Activated CD4-positive, alpha-beta T cell treated with anti-CD3 and anti-CD28 coated beads for 1 hour (primary cell): ENCODE measurements around the gene FOXO6.

Experiments used
- DNase-seq: peaks from one replicate; pipeline ENCODE4 v3.0.0-alpha.2; 2020

The FOXO6 gene

DNA sequence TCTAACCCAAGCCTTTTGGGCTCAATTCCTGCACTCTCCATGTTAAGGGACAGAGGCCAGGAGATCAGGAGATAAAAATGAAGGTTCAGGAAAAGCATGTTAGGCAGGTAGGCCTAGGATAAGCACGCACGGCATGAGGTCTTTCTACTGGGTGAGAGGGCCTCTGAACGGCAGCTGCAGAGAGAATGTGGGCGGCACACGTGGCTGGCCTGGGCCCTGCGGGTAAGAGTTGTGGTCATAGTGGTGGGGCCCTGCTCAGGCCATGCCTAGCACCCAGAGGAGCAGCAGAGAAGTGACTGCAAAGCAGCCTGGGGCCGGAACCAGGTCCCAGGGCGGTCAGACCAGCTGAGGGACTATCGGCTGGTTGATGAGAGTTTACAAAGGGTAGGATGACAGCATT is 7.5 kb upstream of the FOXO6 start:
- DNase-seq: no peak

DNA sequence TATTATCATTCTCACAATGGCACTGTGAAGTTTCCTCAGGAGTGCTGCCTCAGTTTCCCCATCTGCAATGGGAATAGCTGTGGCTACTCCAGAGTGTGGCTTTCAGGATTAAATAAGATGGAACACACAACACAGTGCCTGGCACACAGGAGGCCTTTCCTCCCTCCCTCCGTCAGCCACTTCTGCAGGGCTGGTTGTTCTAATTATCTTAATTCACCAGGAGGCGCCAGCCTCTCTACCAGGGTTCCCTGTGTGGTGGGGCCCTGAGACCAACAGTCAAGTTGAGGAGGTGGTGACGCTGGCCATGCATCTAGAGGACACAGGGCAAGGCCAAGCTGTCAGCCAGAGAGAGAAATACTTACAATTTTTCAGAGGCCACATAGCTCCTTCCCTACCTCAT is 6.3 kb upstream of the FOXO6 start:
- no peak for DNase-seq

DNA sequence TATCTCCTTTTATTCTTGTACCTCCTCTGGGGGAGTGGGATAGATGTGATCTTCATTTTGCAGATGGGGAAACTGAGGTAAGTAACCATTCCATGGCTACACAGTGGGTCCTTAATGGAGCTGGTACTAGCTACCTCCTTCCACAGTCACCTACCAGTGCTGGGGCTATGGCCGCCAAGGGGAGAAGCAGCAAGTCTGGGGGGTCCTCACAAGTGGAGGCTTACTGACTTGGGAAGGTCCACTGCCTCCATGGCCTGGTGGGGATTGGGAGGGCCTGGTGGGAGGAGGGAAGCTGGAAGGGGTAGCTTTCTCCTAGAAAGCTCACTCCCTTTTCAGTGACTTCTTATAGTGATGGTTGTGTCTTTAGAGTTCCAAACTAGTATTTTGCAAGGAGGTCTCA is 5.9 kb upstream of the FOXO6 start:
- DNase-seq: no peak

DNA sequence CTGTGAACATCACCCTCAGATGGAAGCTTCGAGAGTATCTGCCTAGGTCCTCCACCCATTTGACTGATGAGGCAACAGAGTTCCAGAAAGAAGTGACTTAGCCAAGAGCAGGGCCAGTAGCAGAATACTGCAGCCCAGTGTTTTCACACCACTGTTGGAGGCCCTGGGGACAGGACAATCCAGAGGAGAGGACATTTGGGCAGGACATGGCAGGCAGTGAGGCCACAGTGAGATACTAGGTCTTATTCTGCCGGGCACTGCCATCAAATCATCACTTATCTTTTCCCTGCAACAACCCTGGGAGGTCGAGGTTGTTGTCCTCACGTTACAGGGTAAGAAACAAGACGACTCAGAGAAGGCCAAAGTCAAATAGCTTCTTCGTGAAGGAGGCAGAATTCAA is 5.5 kb upstream of the FOXO6 start:
- DNase-seq: no peak

DNA sequence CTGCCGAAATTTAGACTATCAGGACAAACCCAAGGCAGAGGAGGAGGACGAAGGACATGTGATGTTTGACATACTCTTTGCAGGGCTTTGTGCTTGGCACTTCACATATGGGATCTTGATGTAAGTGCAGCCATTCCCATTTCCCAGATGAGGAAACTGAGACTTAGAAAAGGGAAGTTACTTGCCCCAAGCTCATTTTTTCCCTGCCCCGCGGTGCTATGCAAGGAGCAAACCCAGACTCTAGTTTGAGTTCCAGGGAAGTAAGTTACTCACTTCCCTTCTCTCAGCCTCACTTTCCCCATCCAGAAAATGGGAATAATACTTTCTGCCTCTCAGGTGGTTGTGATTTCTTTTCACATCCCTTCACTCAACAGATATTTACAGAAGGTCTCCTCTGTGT is 4.5 kb upstream of the FOXO6 start:
- DNase-seq: no peak

DNA sequence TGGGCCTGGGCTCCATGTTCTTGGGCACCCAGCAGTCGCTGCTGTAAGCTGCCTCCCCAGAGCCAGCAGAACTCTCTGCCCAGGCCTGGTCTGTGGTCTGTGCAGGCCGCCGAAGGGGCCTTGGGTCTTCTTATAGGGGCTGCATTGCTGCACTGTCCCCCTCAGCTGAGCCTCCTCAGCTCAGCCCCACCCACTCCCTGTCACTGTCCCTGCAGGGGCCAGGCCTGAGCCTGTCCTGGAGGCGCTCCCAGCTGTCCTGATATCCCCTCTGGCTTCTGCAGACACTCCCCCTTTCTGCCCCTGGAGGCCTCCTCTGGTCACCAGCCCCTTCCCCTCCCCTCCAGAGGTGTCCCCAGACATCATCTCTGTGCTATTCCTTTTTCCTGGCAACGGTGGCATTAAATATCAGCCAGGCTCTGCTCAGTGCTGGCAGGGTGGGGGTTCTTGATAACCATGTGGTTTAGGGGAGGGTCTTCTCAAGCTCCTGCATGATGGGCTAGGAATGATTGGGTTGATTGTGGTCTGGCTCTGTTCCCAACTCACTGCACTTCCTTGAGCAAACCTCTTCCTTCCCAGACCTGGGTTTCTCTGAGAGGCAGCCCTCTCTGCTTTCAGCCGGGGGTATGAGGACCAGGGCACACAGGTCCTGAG is 3.7 kb upstream of the FOXO6 start:
- no peak for DNase-seq

DNA sequence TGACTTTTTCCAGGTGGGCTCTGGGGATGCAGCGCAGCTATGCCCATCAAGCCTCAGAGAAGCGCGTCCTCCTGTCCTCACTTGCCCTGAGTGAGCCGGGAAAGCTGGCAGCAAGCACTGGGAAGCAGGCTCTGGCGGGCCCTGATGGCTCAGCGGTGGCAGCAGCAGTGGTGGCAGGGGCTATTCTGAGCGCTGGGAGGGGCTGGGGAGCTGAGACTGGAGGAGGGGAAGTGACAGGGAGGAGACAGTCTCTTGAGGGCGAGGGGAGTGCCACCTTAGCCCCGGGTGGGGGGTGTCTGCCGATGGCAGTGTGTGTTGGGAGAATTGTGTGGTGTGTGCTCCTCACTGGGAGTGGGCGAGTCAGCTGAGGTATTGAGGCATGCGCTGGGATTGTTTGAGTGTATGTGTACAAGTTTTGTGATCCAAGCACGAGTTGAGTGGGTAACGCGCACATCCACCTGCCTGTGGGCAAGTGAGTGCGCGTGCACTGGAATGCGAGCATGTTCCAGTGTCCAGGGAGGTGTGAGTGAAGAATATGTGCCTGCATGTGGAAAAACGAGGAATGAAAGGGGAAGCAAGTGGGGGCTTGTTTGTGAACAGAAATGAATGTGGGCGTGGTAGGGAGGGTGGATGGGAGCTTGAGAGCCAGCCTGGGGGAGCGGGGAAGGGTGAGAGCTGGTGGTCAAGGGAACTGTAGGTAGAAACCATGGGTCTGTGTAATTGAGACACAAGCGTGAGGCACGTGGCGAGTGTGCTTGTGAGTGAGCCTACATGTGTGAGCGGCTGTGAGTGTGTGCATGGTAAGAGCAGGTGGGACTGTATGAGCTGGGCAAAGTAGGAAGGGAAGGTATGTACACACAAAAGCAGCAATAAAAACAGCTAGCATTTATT is 2.9 kb upstream of the FOXO6 start:
- DNase-seq: no peak

DNA sequence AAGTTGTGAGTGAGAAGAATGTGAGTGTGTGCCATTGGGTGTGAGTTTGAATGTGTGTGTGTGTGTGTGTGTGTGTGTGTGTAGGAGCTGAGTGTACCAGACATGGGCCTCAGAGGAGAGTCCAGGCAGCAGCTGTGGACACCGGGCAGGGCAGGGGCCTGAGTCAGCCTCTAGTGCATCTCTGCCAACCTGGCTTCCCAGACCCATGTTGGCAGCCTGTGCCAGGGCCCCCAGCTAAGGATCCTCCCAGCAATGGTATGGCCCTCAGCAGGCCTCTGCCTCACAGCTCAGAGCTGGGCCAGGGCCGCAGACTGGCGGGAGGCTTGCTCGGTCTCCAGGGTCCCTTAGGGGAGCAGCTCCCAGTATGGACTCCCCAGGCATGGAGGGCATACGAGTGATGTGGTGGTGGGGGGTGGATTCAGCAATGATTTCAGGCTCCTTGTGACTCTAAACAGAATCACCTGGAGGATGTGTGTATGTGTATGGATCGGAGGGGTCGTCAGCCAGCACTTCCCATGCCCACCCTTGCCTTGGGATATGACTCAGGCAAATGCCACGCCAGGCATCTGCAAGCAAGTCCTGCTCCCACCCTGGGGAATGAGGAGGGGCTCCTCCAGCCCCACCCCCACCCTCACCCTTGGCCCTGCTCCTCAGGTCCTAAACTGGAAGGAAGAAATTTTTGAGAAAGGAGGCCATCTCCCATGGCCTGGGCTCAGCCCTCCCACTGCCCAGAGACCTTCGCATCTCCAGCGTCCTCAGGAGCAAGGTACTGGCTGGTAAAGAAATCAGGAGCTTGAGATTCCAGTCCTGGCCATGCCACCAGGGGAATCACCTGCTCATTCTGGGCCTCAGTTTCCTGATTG is 1.8 kb upstream of the FOXO6 start:
- no peak for DNase-seq

DNA sequence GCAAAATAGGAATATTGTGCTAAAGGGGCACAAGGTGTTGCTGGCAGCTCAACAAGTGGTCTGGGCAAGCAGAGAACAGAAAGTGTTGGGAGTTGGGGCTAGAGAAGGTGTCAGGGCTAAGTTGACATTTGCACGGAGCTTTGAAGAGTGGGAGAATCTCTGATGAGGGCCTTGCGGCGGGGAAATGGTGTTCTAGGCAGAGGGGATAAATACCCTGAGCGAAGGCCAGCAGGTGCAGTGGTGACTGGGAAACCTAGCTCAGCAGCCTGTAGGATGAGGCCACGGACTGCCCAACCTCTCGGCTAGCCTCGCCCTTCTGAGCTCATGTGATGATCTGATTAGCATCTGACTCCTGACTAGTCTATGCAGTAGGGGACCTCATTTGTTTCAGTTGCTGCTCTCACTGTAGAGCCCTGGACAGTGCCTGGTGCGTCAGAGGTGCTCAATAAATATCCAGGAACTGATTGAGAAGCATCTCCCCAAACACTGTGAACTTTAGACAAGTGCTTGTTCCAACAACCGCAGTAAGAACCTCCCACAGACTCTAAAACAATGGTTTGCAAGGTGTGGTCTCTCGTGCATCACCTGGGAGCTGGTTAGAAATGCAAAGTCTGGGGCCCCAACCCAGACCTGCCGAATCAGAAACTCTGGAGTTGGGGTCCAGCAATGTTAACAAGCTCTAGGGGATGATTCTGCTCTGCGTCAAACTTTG is 1.0 kb upstream of the FOXO6 start:
- no peak for DNase-seq

DNA sequence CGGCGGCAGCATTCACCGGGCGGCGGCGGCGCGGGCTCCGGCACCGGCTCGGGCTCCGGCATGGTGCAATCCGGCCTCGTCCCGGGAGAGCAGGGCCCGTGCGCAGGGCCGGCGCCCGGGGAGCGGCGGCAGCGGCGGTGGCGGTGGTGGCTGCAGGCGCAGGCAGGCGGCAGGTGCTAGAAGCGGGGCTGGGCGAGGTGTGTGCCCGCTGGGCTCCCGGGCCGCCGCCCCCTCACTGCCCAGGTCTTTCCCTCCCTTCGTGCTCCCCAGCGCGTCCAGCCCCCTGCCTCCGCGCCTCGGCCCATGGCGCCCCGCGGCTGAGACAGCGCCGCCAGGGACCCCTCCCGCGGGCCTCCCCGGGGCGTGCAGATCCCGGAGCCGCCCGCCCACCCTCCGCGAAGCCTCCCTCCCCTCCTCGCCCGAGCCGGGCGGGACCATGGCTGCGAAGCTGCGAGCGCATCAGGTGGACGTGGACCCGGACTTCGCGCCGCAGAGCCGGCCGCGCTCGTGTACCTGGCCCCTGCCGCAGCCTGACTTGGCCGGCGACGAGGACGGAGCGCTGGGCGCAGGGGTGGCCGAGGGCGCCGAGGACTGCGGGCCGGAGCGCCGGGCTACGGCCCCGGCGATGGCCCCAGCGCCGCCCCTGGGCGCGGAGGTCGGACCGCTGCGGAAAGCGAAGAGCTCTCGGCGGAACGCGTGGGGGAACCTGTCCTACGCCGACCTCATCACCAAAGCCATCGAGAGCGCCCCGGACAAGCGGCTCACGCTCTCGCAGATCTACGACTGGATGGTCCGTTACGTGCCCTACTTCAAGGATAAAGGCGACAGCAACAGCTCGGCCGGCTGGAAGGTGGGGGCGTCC is 492 bp downstream of the FOXO6 start:
- DNase-seq: no peak

DNA sequence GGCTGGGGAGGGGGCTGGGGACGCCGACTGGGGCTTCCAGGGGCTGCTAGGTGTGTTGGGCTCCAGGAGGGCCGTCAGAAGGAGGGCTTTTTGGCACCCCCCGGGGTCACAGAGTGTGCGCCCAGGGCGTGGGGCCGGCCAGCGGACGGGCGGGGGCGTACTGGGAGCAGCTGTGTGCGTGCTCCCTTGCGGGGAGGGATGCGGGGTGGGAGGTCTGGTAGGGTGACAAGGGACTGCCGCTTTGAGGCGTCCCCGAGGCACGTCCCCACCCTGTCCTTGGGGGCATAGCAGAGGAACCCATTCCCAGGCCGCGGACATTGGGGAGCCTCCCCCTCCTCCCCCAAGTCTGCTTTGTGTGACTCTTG is 1.1 kb downstream of the FOXO6 start:
- no peak for DNase-seq

DNA sequence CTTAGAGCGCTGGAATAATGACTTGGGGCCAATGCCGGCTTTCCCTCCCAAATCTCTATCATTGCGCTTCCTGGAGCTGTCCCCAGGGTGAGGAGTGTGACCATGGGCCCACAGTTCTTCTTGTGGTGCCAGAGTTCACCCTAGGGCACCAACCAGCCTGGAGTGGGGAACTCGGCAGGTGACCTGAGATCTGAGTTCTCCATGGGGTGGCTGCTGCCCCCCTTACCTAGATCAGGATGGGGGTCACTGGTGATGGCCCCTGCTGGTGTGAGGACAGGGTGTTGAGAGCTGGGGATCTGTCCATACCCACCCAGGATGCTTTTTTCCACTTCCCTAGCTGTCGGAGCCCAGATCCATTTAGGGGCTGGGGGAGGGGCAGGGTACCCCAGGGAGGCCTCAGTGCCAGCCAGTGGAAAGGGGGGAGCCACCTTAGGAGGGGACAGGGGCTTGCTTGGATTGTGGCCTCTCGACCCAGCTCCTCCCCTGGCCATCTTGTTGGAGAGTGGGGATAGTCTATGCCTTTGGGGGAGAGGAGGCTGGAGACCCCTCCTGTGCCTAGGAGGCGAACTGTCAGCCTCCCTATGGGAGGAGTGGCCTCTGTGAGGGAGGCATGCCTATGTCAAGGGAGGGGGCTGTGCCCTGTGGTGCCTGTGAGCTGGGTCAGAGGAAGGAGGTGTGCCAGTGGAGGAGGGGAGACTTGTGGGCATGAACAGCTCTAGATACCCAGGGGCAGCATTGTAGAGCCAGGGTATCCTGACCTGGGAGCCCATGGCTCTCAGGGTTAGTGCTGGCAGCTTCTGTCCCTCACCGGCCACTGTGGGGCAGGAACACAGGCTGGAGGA is 1.7 kb downstream of the FOXO6 start:
- no peak for DNase-seq

DNA sequence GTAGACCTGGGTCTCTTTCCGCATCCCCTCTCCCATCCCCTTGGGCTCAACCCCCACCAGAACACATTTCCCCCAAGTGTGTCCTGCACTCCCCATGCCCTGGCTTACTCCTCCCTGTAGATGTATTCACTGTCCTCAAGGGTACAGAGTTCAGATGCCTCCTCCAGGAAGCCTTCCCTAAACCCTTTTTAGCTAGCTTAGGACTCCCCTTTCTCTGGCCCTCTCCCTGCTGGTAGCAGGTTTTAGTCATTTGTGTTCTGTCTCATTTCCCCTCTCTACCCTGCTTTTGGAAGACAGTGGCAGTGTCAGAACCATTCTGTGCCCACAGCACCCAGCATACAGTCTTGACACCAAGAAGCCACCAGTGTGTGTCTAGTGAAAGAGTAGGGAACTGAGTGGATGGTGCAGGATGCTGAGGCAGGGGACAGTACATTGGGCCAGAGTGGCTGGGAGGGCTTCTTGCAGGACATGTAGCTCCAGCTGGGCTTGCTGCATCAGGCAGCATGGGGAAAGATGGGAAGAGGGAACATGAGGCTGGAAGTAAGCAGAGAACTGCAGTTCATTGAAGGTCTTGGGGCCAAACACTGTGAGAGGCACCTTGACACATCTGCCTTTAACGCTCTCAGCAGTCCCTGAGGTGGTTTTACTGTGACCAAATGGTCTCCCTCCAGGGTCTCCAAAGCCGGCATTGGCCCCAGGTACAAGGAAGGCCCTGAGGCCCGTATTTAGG is 2.5 kb downstream of the FOXO6 start:
- DNase-seq: no peak

DNA sequence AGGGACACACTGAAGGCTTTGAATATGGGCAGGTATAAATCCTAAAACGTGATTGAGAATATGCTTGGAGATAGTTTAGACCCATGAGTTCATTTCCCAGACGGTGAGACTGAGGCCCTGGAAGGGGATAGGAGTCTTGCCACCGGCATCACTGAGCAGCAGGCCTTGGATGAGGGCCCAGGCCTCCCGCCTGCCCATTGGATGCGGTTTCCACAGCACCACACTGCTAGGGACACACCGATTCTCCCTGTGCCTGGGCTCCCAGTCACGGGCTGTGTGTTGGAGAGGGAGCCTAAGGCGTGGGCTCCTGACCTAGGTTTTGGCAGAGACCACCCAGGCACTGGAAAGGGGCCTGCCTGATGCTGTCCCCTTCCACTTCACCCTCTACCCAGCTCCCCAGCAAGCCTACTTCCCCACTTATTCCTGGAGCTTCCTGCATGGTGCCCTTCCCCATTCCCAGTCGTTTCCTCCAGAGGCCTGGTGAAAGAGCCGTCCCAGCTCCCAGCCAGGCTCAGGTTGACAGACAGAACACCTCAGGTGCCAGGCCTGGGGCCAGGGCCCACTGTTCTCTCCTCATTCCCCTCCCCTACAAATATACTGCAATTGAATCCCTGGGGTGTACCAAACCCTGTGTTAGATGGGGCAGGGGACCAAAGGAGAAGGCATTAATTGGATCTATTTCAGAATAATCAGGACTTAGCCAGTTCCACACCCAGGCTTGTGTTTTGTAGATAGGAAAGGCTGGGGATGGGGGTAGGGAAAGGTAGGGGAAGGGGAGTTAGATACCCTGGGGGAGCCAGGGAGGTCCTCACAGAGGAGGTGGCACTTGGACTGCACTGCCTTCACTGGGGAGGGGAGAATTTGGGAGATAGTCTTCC is 3.4 kb downstream of the FOXO6 start:
- no peak for DNase-seq

DNA sequence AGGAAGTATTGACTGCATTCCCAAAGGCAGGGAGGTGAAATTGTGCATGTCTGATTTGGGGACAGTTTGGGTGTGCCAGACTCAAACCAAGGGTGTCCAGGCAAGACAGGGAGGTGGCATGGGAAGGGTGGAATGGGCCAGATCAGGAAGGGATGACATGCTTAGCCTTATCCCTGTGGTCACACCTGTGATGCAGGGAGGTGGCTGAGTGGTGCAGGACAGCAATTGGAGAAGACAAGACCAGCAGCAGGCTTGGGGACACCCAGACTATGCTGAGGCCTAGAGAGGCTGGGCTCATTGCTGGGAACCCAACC is 4.0 kb downstream of the FOXO6 start:
- DNase-seq: no peak

DNA sequence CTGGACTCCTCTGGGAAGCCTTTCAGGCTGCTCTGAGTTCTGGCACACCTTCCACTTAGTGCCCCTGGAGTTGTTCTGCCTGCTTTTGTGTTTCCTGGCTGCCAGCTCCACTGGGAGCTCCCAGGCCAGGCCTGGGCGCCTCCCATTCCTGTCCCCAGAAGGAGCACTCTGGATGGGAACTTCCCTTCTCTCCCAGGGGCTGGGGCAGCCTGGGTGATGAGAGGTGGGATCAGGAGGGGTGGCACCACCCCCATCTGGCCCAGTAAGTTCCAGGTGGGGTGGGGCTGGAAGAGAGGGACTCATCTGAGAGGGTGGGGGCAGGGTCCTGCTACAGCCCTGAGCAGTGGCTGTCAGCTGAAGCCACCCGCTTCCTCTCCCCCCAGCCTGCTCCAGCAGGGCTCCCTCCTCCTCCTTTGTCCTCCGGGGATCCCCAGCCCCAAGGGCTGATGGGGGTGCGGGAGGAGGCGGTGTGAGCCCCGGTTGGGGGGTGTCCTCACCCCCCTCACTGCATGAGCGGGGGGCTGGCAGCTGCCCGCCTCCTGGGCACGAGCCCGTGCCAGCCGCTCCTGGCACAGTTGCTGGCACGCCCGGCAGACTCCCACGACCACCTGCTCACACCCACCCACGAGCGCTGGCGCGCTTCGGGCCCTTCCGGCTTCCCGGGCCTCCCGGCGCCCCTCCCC is 4.7 kb downstream of the FOXO6 start:
- DNase-seq: no peak

DNA sequence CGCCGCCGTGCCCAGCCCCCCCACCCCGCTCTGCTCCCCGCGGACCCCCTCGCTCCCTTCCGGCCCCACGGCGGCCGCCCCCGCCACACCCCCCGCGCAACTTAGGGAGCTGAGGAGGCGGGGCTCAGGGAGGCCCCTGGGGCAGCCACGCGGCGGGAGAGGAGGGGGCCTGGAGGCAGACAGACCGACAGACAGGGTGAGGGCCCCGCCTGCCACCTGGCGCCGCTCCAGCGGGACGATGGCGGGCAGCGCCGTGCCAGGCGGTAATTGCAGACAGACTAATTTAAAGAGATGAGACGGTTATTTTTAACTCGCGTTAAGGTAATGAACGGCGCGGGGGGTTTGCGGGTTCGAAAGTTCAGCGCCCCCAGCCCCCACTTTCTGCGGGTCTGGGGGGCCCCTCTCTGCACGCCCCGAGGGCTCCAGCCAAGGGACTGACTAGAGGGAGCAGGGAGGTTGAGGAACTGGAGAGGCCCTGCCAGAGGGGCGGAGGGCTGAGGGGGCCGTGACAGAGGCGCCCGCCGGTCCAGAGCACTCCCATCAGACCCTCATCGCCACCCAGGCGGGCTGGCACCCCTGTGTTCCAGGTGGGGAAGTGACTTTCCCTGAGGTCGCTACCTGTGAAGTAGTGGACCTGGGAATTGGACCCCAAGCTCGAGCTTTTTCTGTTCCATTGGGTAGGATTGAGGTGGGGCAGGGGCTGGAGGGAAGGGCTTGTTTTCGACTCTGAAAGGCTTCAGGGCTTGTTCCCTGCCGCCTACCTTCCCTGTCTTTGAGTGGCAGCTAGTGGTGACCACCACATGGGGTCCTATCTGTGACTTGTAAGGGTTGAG is 5.4 kb downstream of the FOXO6 start:
- DNase-seq: no peak

DNA sequence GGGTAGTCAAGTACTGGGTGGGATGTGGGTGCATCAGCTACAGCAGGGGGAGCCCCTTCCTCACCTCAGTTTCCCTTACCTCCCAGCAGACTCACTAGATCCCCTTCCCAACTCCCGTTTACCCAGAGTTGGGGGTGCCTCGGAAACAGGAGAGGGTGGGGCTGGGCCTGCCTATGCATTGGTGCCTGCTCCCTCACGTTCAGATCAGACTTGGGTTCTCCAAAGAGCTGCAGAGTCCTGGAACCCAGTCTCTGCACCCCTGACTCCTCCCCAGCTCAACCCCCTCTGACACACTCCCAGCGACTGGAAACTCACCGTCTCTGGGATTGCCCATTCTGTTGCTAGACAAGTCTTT is 6.0 kb downstream of the FOXO6 start:
- DNase-seq: no peak
